ENCODE data around the gene PI16.

GRCh38 chr6:36963451-36964290, 9.1 kb downstream of the PI16 start:
- TF ChIP-seq CTCF (IDR thresholded peaks at IDR 0.05; ENCODE audit: low read length) (no peak), EZH2phosphoT487 (IDR thresholded peaks at IDR 0.05; ENCODE audit: low read length) (no peak)

Data from MM.1S (cell line).